Smooth muscle cell (in vitro differentiated cells): Measurements from ENCODE around the gene ZDHHC14. TPM values are rescaled to one million over a fixed set of nuclear protein-coding genes. Genes with fewer than 3 reads are reported as not detected.
A peak's percentile ranks its signal among the peaks of the same experiment; 100 is the strongest.

Source experiments
- DNase-seq: peaks from one replicate; lab custom pipeline; 2025; ENCODE audit not compliant: unreplicated experiment; lab: John Stamatoyannopoulos, UW
- H2AFZ ChIP-seq: fragments of 200-600 bp; sonication (generic); 2 replicates; pipeline ENCODE4 v1.6.0; 2016; ENCODE audit warnings: antibody characterized with exemption, low read depth, mild to moderate bottlenecking
- H3F3A ChIP-seq: fragments of 200-600 bp; sonication (generic); 2 replicates; pipeline ENCODE4 v1.6.0; 2017; ENCODE audit warnings: antibody characterized with exemption, low read depth
- H3K27ac ChIP-seq: fragments of 200-600 bp; sonication (generic); 2 replicates; pipeline ENCODE4 v1.5.1; 2016; ENCODE audit warnings: low read depth, mild to moderate bottlenecking
- H3K27me3 ChIP-seq: fragments of 200-600 bp; sonication (generic); 2 replicates; pipeline ENCODE4 v1.6.1; 2016; ENCODE audit warnings: low read depth, mild to moderate bottlenecking
- H3K36me3 ChIP-seq: fragments of 200-600 bp; sonication (generic); 2 replicates; pipeline ENCODE4 v1.5.1; 2016; ENCODE audit warnings: low read depth
- H3K4me1 ChIP-seq: fragments of 200-600 bp; sonication (generic); 2 replicates; pipeline ENCODE4 v1.5.1; 2016; ENCODE audit warnings: low read depth
- H3K4me2 ChIP-seq: fragments of 200-600 bp; sonication (generic); 2 replicates; pipeline ENCODE4 v1.6.0; 2016; ENCODE audit warnings: mild to moderate bottlenecking
- H3K4me3 ChIP-seq: fragments of 200-600 bp; sonication (generic); 2 replicates; pipeline ENCODE4 v1.5.1; 2016; ENCODE audit warnings: mild to moderate bottlenecking
- H3K79me2 ChIP-seq: fragments of 200-600 bp; sonication (generic); 2 replicates; pipeline ENCODE4 v1.6.0; 2016; ENCODE audit warnings: low read depth, mild to moderate bottlenecking
- H3K9ac ChIP-seq: fragments of 200-600 bp; sonication (generic); 2 replicates; pipeline ENCODE4 v1.6.0; 2016; ENCODE audit warnings: low read depth
- H3K9me3 ChIP-seq: fragments of 200-600 bp; sonication (generic); replicated peaks from 2 replicates; pipeline ENCODE4 v1.5.1; 2016; ENCODE audit warnings: low read depth
- H4K20me1 ChIP-seq: fragments of 200-600 bp; sonication (generic); 2 replicates; pipeline ENCODE4 v1.6.0; 2016; ENCODE audit warnings: low read depth
- CTCF ChIP-seq: fragments of 200-600 bp; sonication (generic); IDR thresholded peaks from 2 replicates; pipeline ENCODE4 v1.5.1; 2017; ENCODE audit warnings: borderline replicate concordance, mild to moderate bottlenecking, antibody characterized with exemption; ENCODE audit not compliant: insufficient read depth, poor library complexity, severe bottlenecking
- WGBS: methylation state at CpG from one replicate; pipeline ENCODE4 v1.1.7; 2016; ENCODE audit warnings: low lambda C conversion rate; 5-methylcytosine and 5-hydroxymethylcytosine counted together
- polyA plus RNA-seq: library from polyadenylated mRNA; unstranded; fragments of >200 nt; fragmentation: Nextera tagmentation; extraction: Ambion mirVana; gene quantifications from 2 replicates; pipeline ENCODE4 v1.2.1, GENCODE V29; 2016
- total RNA-seq: library from RNA; depleted of rRNA; stranded (reverse); fragments of >200 nt; gene quantifications from 2 replicates; pipeline ENCODE4 v1.2.3, GENCODE V29; 2014

Gene ZDHHC14
- total and polyA plus RNA-seq, 2 experiments from 2014 or later: 1.3 to 1.6 TPM

GRCh38 chr6:157427969-157428368 is 47.0 kb downstream of the ZDHHC14 start:
- 80% methylated on average over 7 of the region's 7 CpGs for WGBS
- no peaks in the 10 kb centered on the region for H3K27me3 ChIP-seq
- H3K4me1 ChIP-seq: no peaks in the 10 kb centered on the region
- H3K9ac ChIP-seq: no peak overlapping the region
- H3K79me2 ChIP-seq: no peaks in the 10 kb centered on the region
- H2AFZ ChIP-seq: no peak overlapping the region
- no peaks in the 10 kb centered on the region for H3F3A ChIP-seq
- H4K20me1 ChIP-seq: no peaks in the 10 kb centered on the region
- no peaks in the 10 kb centered on the region for H3K9me3 ChIP-seq
- no peak overlapping the region for H3K27ac ChIP-seq
- H3K4me2 ChIP-seq: no peak overlapping the region
- H3K36me3 ChIP-seq: no peaks in the 10 kb centered on the region
- no peak for DNase-seq
- no peak for TF ChIP-seq CTCF
- H3K4me3 ChIP-seq: no peak overlapping the region

- H2AFZ ChIP-seq: no peak overlapping the region
- TF ChIP-seq CTCF: no peak
- no peaks in the 10 kb centered on the region for H3F3A ChIP-seq
- DNase-seq: no peak
- H4K20me1 ChIP-seq: no peaks in the 10 kb centered on the region
- H3K27me3 ChIP-seq: no peaks in the 10 kb centered on the region
- H3K79me2 ChIP-seq: no peaks in the 10 kb centered on the region
- no peak overlapping the region for H3K4me3 ChIP-seq
- H3K36me3 ChIP-seq: no peaks in the 10 kb centered on the region
- H3K27ac ChIP-seq: peak overlapping the region; percentile 36
- H3K4me1 ChIP-seq: no peaks in the 10 kb centered on the region
- no peaks in the 10 kb centered on the region for H3K9me3 ChIP-seq
- H3K9ac ChIP-seq: no peak overlapping the region
- no peak overlapping the region for H3K4me2 ChIP-seq
- WGBS: 52% methylated on average over 19 of the region's 21 CpGs
Observed at GRCh38 chr6:157428427-157429202, 47.6 kb downstream of the ZDHHC14 start.

GRCh38 chr6:157429248-157429647 is 48.3 kb downstream of the ZDHHC14 start:
- no peak overlapping the region for H3K4me3 ChIP-seq
- peak overlapping the region; percentile 36 for H3K27ac ChIP-seq
- no peak overlapping the region for H3K9ac ChIP-seq
- no peaks in the 10 kb centered on the region for H3K9me3 ChIP-seq
- no peak overlapping the region for H3K4me2 ChIP-seq
- TF ChIP-seq CTCF: no peak
- no peaks in the 10 kb centered on the region for H3K4me1 ChIP-seq
- no peaks in the 10 kb centered on the region for H3K79me2 ChIP-seq
- no peak for DNase-seq
- H3F3A ChIP-seq: no peaks in the 10 kb centered on the region
- no peaks in the 10 kb centered on the region for H3K27me3 ChIP-seq
- H3K36me3 ChIP-seq: no peaks in the 10 kb centered on the region
- no peak overlapping the region for H2AFZ ChIP-seq
- H4K20me1 ChIP-seq: no peaks in the 10 kb centered on the region
- 84% methylated on average over 1 of the region's 1 CpG for WGBS

- Histone ChIP-seq H3K27me3 (no peaks in the 10 kb centered on the region), H3K4me1 (no peaks in the 10 kb centered on the region), H2AFZ (no peak overlapping the region), H3K9me3 (no peaks in the 10 kb centered on the region), H4K20me1 (no peaks in the 10 kb centered on the region), H3K4me2 (no peak overlapping the region), H3K79me2 (no peaks in the 10 kb centered on the region), H3K27ac (no peak overlapping the region), H3F3A (no peaks in the 10 kb centered on the region), H3K4me3 (no peak overlapping the region), H3K36me3 (no peaks in the 10 kb centered on the region), H3K9ac (no peak overlapping the region)
- no peak for DNase-seq
- no peak for TF ChIP-seq CTCF
- WGBS: 89% methylated on average over 3 of the region's 3 CpGs
Observed at GRCh38 chr6:157430834-157431233, 49.8 kb downstream of the ZDHHC14 start.
